SK-N-SH (cell line): Measurements from ENCODE around the gene PNPLA8. TPM values are rescaled to one million over a fixed set of nuclear protein-coding genes. Genes with fewer than 3 reads are reported as not detected.

ENCODE experiments used
- CTCF ChIA-PET: fragments of 300-600, 350-600 bp; formaldehyde crosslinking; extraction: SDS; loops from one replicate; lab custom pipeline; 2021; lab: Yijun Ruan, JAX
- POLR2A ChIA-PET: fragments of 350-600 bp; sonication (Branson Sonifier 250); formaldehyde crosslinking; extraction: SDS; loops from one replicate; lab custom pipeline; 2020; ENCODE audit warnings: antibody characterized with exemption, inconsistent platforms; lab: Yijun Ruan, JAX
- DNase-seq: peaks from one replicate; pipeline ENCODE4 v3.0.0; 2012
- H2AFZ ChIP-seq: fragments of 200-600 bp; sonication (generic); 2 replicates; pipeline ENCODE4 v1.8.1; 2016; ENCODE audit warnings: antibody characterized with exemption, mild to moderate bottlenecking, low read depth
- H3F3A ChIP-seq: fragments of 200-600 bp; sonication (generic); replicated peaks from 2 replicates; pipeline ENCODE3; 2016; ENCODE audit warnings: antibody characterized with exemption, mild to moderate bottlenecking; ENCODE audit not compliant: insufficient read depth
- H3K27ac ChIP-seq, 2 experiments: fragments of 200-500 bp in 1 of 2; fragments of 200-600 bp in 1 of 2; sonication (Bioruptor generic) in 1 of 2; sonication (generic), shearing (Covaris generic) in 1 of 2; 2 replicates each; pipeline versions ENCODE4 v1.5.1 to v1.6.1; 2014 to 2016; ENCODE audit warnings: low read depth in 2 of 2, inconsistent platforms in 1 of 2, low read length in 1 of 2, mild to moderate bottlenecking in 1 of 2, mixed read lengths in 1 of 2
- H3K27me3 ChIP-seq: fragments of 200-600 bp; sonication (generic), shearing (Covaris generic); 2 replicates; pipeline ENCODE4 v1.6.1; 2016; ENCODE audit warnings: mixed run types; ENCODE audit not compliant: insufficient read depth
- H3K36me3 ChIP-seq, 2 experiments: fragments of 200-500 bp in 1 of 2; fragments of 200-600 bp in 1 of 2; sonication (Bioruptor generic) in 1 of 2; sonication (generic) in 1 of 2; replicated peaks in 1 of 2; 2 replicates each; pipeline versions ENCODE3 to v1.5.1; 2014 to 2016; ENCODE audit warnings: low read length in 1 of 2, mild to moderate bottlenecking in 1 of 2; ENCODE audit not compliant: insufficient read depth in 2 of 2, control insufficient read depth in 1 of 2
- H3K4me1 ChIP-seq, 2 experiments: fragments of 200-500 bp in 1 of 2; fragments of 200-600 bp in 1 of 2; sonication (Bioruptor generic) in 1 of 2; sonication (generic), shearing (Covaris generic) in 1 of 2; 2 replicates each; pipeline versions ENCODE4 v1.5.1 to v1.6.1; 2014 to 2016; ENCODE audit warnings: low read depth in 1 of 2, low read length in 1 of 2, mixed run types in 1 of 2; ENCODE audit not compliant: insufficient read depth in 2 of 2, control insufficient read depth in 1 of 2
- H3K4me2 ChIP-seq: fragments of 200-600 bp; sonication (generic), shearing (Covaris generic); 2 replicates; pipeline ENCODE4 v1.6.1; 2017; ENCODE audit warnings: mixed run types
- H3K4me3 ChIP-seq, 2 experiments: fragments of 200-500 bp in 1 of 2; fragments of 200-600 bp in 1 of 2; sonication (Bioruptor generic) in 1 of 2; sonication (generic), shearing (Covaris generic) in 1 of 2; 2 replicates each; pipeline versions ENCODE4 v1.5.1 to v1.8.1; 2014 to 2016; ENCODE audit warnings: low read depth in 2 of 2, inconsistent platforms in 1 of 2, low read length in 1 of 2, mild to moderate bottlenecking in 1 of 2, mixed read lengths in 1 of 2, moderate library complexity in 1 of 2
- H3K79me2 ChIP-seq: fragments of 200-600 bp; sonication (generic); 2 replicates; pipeline ENCODE4 v1.8.1; 2017; ENCODE audit warnings: mild to moderate bottlenecking; ENCODE audit not compliant: insufficient read depth
- H3K9ac ChIP-seq: fragments of 200-600 bp; sonication (generic); 2 replicates; pipeline ENCODE4 v1.6.1; 2017; ENCODE audit warnings: mixed run types
- H3K9me2 ChIP-seq: fragments of 200-600 bp; sonication (generic); 2 replicates; pipeline ENCODE4 v1.6.1; 2017; ENCODE audit warnings: mixed run types
- H3K9me3 ChIP-seq: fragments of 200-600 bp; sonication (generic); 2 replicates; pipeline ENCODE4 v1.6.1; 2017; ENCODE audit warnings: mixed run types, mild to moderate bottlenecking, moderate library complexity
- H4K20me1 ChIP-seq: fragments of 200-600 bp; sonication (generic); 2 replicates; pipeline ENCODE4 v1.6.1; 2017; ENCODE audit warnings: mild to moderate bottlenecking, mixed run types; ENCODE audit not compliant: insufficient read depth
- CTCF ChIP-seq: fragments of 200-600 bp; sonication (generic); IDR thresholded peaks from 2 replicates; pipeline ENCODE4 v1.6.1; 2017; ENCODE audit warnings: antibody characterized with exemption, mild to moderate bottlenecking, moderate library complexity
- ELF1 ChIP-seq: IDR thresholded peaks from 2 replicates; pipeline ENCODE4 v1.4.0; 2012
- EP300 ChIP-seq, 2 experiments: IDR thresholded peaks; 2 replicates each; pipeline versions ENCODE4 v1.4.0 to v1.6.1; 2012; ENCODE audit warnings: borderline replicate concordance in 1 of 2, low read depth in 1 of 2, low read length in 1 of 2
- GATA2 ChIP-seq: sonication (generic); formaldehyde crosslinking; IDR thresholded peaks from 2 replicates; pipeline ENCODE4 v1.5.0; 2020; ENCODE audit warnings: mild to moderate bottlenecking, missing genetic modification reagents
- JUND ChIP-seq: IDR thresholded peaks from 2 replicates; pipeline ENCODE4 v1.4.0; 2012
- MXI1 ChIP-seq: IDR thresholded peaks from 2 replicates; pipeline ENCODE4 v1.6.1; 2012; ENCODE audit warnings: mild to moderate bottlenecking, low read depth, low read length, improper control_type of control experiment
- POLR2AphosphoS5 ChIP-seq: IDR thresholded peaks from 2 replicates; pipeline ENCODE4 v1.6.1; 2012; ENCODE audit warnings: low read depth, low read length
- RCOR1 ChIP-seq: fragments of 150-350 bp; IDR thresholded peaks from 2 replicates; pipeline ENCODE4 v1.6.1; 2017; ENCODE audit warnings: antibody characterized with exemption, low read length
- REST ChIP-seq: IDR thresholded peaks from 2 replicates; pipeline ENCODE4 v1.6.1; 2012; ENCODE audit warnings: mild to moderate bottlenecking, low read depth, low read length, moderate library complexity
- RXRA ChIP-seq: IDR thresholded peaks from 2 replicates; pipeline ENCODE4 v1.4.0; 2012; ENCODE audit warnings: low read depth, mild to moderate bottlenecking, borderline replicate concordance
- SMC3 ChIP-seq: IDR thresholded peaks from 2 replicates; pipeline ENCODE4 v1.6.1; 2012; ENCODE audit warnings: low read depth, low read length, improper control_type of control experiment
- TCF12 ChIP-seq: IDR thresholded peaks from 2 replicates; pipeline ENCODE4 v1.4.0; 2012
- WGBS: methylation state at CpG from one replicate; pipeline ENCODE4 v1.1.6; 2017; ENCODE audit warnings: low lambda C conversion rate; 5-methylcytosine and 5-hydroxymethylcytosine counted together
- polyA plus RNA-seq, 3 experiments: library from polyadenylated mRNA; depleted of rRNA; stranded (reverse); fragments of >200 nt; gene quantifications; 2 replicates each; pipeline ENCODE4 v1.2.3, GENCODE V29; 2012

The PNPLA8 gene
- polyA plus RNA-seq, 1 of the 3 experiments (the other 2 are of a cell fraction): 7.2 TPM

- peak; percentile 22 for DNase-seq
- Histone ChIP-seq H3K27ac (peak overlapping the region in 1 of 2 experiments; percentile 39; a peak in 2 of 4 replicates), H3K4me2 (no peak overlapping the region), H3K4me1 (peaks cover 0 to 8% of the 10 kb centered on the region in 2 experiments; a peak in 2 of 4 replicates), H3K79me2 (no peaks in the 10 kb centered on the region), H3K9ac (no peak overlapping the region), H4K20me1 (no peaks in the 10 kb centered on the region), H3K27me3 (peaks cover 14% of the 10 kb centered on the region), H3K9me3 (no peaks in the 10 kb centered on the region), H3K36me3 (no peaks in the 10 kb centered on the region), H3K4me3 (no peak overlapping the region), H2AFZ (no peak overlapping the region), H3F3A (no peaks in the 10 kb centered on the region), H3K9me2 (no peaks in the 10 kb centered on the region)
- 55% methylated on average over 11 of the region's 11 CpGs for WGBS
- CTCF ChIA-PET: interaction anchor here (0.9 to 2.9 kb wide), 5 partner anchors 7 to 268 kb away, joined by 3 to 10 read pairs (median 4); partner anchors contain the start of gene NRCAM
- TF ChIP-seq EP300 (IDR thresholded peaks at IDR 0.05; ENCODE audit: borderline replicate concordance in 1 of 2, low read depth in 1 of 2, low read length in 1 of 2) (no peak), TCF12 (no peak), CTCF (no peak), RCOR1 (no peak), SMC3 (no peak), GATA2 (CRISPR knock-in tag) (no peak), REST (no peak), JUND (no peak), RXRA (no peak), MXI1 (no peak), ELF1 (no peak), POLR2AphosphoS5 (no peak)
- POLR2A ChIA-PET: no interaction called here
These were observed 77.1 kb downstream of the PNPLA8 start for GRCh38 chr7:108448584-108449505.
